Embryonic facial prominence (tissue), 1 donor: ENCODE results near the gene CACNA1B.
"Not testable (repeated sequence)": the region's sequence is repeated elsewhere in the genome, so short reads cannot be mapped to it uniquely, and the experiment has no call there.

Experiments used
- DNase-seq: peaks from one replicate; pipeline ENCODE4 v3.0.0-alpha.2; 2016; ENCODE audit errors: extremely low spot score

Gene CACNA1B

GRCh38 chr9:137865581-137866145, 11.9 kb upstream of the CACNA1B start:
- no peak for DNase-seq

- no peak for DNase-seq
These were observed 11.1 kb upstream of the CACNA1B start for GRCh38 chr9:137866226-137867141.

GRCh38 chr9:137870432-137870831, 7.2 kb upstream of the CACNA1B start:
- no peak for DNase-seq

GRCh38 chr9:137872296-137872695, 5.3 kb upstream of the CACNA1B start:
- no peak for DNase-seq

- DNase-seq = no peak
These were observed 4.2 kb upstream of the CACNA1B start for GRCh38 chr9:137873408-137873807.

- DNase-seq = no peak
These were observed 3.7 kb upstream of the CACNA1B start for GRCh38 chr9:137873858-137874362.

- DNase-seq = no peak
These were observed 2.2 kb upstream of the CACNA1B start for GRCh38 chr9:137875354-137875753.

- DNase-seq = no peak
These were observed 1.7 kb upstream of the CACNA1B start for GRCh38 chr9:137875846-137876245.

- DNase-seq = no peak
These were observed 1.3 kb upstream of the CACNA1B start for GRCh38 chr9:137876269-137876668.

GRCh38 chr9:137876781-137877386, 698 bp upstream of the CACNA1B start:
- no peak for DNase-seq

- DNase-seq = peak; percentile 11
These were observed 762 bp downstream of the CACNA1B start for GRCh38 chr9:137878146-137878941.

- no peak for DNase-seq
These were observed 1.5 kb downstream of the CACNA1B start for GRCh38 chr9:137879052-137879451.

- no peak for DNase-seq
These were observed 2.1 kb downstream of the CACNA1B start for GRCh38 chr9:137879566-137880150.

GRCh38 chr9:137880160-137880975, 2.8 kb downstream of the CACNA1B start:
- DNase-seq = no peak

GRCh38 chr9:137880976-137881530, 3.5 kb downstream of the CACNA1B start:
- no peak for DNase-seq

- no peak for DNase-seq
These were observed 4.3 kb downstream of the CACNA1B start for GRCh38 chr9:137881591-137882505.

GRCh38 chr9:137882506-137882821, 4.9 kb downstream of the CACNA1B start:
- no peak for DNase-seq

- DNase-seq = not testable (repeated sequence)
These were observed 6.4 kb downstream of the CACNA1B start for GRCh38 chr9:137883977-137884376.

- not testable (repeated sequence) for DNase-seq
These were observed 7.0 kb downstream of the CACNA1B start for GRCh38 chr9:137884547-137884946.
